SHP77 (cell line): ENCODE measurements around the gene CNOT6.

Experiments
- DNase-seq, 2 experiments: peaks; one replicate each; lab custom pipeline; 2025; lab: John Stamatoyannopoulos, UW

The CNOT6 gene

GRCh38 chr5:180600554-180601041, 106.4 kb downstream of the CNOT6 start:
- DNase-seq = no peak

GRCh38 chr5:180601591-180602480, 107.7 kb downstream of the CNOT6 start:
- no peak for DNase-seq

- DNase-seq = no peak
These were observed 108.4 kb downstream of the CNOT6 start for GRCh38 chr5:180602481-180603075.

GRCh38 chr5:180603076-180603594, 109.0 kb downstream of the CNOT6 start:
- no peak for DNase-seq

GRCh38 chr5:180604271-180604670, 110.1 kb downstream of the CNOT6 start:
- no peak for DNase-seq

- peak; percentile 53 to 58 for DNase-seq
These were observed 111.5 kb downstream of the CNOT6 start for GRCh38 chr5:180605554-180606214.

- no peak for DNase-seq
These were observed 112.1 kb downstream of the CNOT6 start for GRCh38 chr5:180606215-180606785.

GRCh38 chr5:180607861-180608571, 113.8 kb downstream of the CNOT6 start:
- DNase-seq = no peak

GRCh38 chr5:180608572-180609310, 114.6 kb downstream of the CNOT6 start:
- DNase-seq = no peak

GRCh38 chr5:180609386-180609785, 115.2 kb downstream of the CNOT6 start:
- DNase-seq = no peak

- no peak for DNase-seq
These were observed 115.8 kb downstream of the CNOT6 start for GRCh38 chr5:180609817-180610550.

- DNase-seq = peak; percentile 67 to 84
These were observed 117.1 kb downstream of the CNOT6 start for GRCh38 chr5:180611140-180611850.

GRCh38 chr5:180612683-180613082, 118.5 kb downstream of the CNOT6 start:
- DNase-seq = no peak

- no peak for DNase-seq
These were observed 119.1 kb downstream of the CNOT6 start for GRCh38 chr5:180613188-180613813.

- no peak for DNase-seq
These were observed 119.6 kb downstream of the CNOT6 start for GRCh38 chr5:180613814-180614188.

GRCh38 chr5:180618487-180618828, 124.3 kb downstream of the CNOT6 start:
- DNase-seq = no peak

GRCh38 chr5:180618829-180619562, 124.8 kb downstream of the CNOT6 start:
- DNase-seq = no peak

GRCh38 chr5:180619563-180619915, 125.4 kb downstream of the CNOT6 start:
- DNase-seq = no peak
